GM12801 (cell line): ENCODE measurements around the gene DYSF.

ENCODE experiments used
- TF ChIP-seq, protein P1 (sequence below): IDR thresholded peaks from one replicate; pipeline ENCODE4 v1.5.1; 2011; ENCODE audit warnings: control low read depth; ENCODE audit not compliant: insufficient read length; ENCODE audit errors: extremely low read depth

The DYSF gene

DNA sequence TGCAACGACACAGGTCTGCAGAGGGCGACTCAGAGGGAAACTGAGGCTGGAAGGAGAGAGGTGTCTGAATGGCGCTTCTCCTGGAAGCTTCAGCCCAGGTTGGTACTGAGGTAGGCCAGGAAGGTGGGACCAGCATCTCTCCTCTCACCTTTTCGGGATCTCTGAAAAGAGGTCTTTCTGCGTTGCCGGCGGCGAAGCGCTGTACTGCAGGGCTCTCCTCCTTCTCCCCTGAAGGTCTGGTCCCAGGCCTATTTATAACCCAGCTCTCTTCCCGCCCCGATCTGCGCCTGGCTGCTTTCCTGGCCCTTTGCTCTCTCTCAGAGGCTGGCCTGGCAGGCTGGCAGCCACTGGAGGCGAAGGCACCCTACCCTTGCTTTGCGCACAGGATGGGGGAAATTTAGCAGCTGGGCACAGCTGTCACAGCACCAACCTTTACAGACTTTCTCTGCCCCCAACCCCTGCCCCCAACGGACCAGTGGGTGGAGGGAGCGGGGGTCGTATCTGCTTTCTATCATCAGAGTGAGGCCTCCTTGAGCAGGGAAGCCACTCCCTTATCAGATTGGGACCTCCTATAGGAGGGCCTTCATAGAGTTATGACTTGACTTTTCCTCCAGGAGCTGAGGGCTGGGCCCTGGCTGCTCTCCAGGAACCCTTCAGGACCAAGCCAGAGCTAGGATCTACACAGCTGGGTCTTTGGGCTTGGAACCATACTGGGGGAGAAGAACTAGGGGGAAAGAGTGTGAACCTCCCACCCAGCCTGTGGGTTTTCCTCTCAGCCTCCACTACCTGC is 1.1 kb downstream of the DYSF start:
- TF ChIP-seq, protein P1, sequence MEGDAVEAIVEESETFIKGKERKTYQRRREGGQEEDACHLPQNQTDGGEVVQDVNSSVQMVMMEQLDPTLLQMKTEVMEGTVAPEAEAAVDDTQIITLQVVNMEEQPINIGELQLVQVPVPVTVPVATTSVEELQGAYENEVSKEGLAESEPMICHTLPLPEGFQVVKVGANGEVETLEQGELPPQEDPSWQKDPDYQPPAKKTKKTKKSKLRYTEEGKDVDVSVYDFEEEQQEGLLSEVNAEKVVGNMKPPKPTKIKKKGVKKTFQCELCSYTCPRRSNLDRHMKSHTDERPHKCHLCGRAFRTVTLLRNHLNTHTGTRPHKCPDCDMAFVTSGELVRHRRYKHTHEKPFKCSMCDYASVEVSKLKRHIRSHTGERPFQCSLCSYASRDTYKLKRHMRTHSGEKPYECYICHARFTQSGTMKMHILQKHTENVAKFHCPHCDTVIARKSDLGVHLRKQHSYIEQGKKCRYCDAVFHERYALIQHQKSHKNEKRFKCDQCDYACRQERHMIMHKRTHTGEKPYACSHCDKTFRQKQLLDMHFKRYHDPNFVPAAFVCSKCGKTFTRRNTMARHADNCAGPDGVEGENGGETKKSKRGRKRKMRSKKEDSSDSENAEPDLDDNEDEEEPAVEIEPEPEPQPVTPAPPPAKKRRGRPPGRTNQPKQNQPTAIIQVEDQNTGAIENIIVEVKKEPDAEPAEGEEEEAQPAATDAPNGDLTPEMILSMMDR, result no peak

DNA sequence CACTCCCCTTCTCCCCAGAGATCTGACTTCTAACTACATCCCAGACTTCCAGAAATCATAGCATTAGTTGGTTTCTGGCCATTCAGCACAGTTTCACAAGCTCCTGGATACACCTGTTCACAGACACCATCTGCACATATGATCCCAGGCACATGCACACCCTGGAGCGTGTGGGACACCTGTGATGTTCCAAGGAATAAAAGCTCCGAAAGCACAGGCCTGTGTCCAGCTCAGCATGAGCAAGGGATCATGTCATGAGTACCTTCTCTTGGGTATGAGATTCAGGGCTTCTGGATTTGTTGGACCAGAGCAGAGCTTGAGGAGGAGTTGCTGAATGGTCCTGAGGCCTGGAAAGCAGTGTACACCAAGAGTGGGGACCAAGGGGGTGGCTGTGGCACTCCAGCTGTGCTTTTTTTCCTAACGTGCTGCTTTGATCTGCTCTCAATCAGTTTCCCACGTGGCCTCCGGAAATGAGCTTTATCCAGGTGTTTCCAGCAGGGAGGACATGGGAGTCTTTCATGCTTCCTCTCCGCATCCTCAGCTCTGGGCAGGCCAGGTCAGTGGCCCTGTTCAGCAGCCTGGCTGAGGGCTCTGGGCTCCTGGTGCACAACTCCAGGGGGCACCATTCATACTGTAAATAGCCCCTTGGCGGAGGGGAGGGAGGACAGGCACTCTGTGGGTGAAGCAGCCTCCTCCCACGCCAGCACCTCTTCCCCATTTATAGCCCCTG is 1.8 kb downstream of the DYSF start:
- TF ChIP-seq, protein P1, result no peak

DNA sequence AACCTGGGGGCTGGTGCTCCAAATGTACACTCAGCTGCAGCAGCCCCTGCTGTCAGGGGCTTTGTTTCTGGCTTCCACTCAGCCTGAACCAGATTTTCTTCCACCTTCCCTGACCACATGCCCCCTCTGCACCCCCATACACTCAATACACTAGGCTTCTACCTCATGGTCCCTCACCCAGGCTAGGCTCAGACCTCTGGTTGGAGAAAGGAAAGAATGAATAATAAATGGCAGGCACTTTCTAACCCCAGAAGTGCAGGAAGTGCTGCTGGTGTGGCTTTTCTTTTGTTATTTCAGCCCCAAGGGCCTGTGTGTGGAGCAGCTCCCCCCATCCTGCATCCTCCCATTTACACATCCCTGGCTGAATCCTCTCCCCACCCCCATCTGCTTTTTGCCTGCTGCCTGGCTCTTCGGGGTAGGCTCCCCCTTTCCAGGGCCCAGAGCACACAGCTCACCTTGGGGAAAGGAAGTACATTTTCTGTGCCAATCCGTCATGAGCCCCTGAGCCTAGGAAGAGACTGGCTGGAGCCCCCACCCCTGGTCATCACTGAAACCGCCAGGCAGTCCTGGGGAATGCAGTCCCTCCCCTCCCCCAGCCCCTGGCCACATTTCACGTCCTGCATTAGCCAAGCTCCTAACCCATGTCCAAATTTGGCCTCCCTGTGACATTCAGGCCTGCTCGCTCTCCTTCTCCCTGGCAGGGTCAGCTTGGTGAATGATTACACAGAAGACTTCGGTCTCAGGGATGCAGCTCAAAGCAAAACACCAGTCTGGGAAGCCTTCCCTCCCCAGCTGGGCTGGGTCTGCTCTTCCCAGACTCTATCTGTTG is 2.6 kb downstream of the DYSF start:
- TF ChIP-seq, protein P1, result no peak

DNA sequence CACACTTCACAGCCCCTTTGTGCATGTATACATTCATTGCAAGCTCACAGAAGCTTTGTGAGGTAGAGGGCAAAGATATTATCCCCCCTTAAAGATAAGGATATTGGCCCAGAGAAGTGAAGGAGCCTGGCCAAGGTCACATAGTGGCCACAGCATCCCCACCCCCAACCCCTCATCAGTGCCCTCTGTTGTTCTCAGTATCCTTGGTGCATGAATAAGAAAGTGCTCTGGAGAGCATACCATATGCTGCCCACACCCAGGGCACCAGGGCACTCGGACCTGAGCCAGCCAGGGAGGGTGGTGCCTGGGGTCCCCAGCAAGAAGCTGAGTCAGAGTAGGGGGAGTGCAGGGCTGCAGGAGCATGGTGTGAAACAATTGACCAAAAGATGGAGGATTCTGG is 3.3 kb downstream of the DYSF start:
- TF ChIP-seq, protein P1, result no peak

DNA sequence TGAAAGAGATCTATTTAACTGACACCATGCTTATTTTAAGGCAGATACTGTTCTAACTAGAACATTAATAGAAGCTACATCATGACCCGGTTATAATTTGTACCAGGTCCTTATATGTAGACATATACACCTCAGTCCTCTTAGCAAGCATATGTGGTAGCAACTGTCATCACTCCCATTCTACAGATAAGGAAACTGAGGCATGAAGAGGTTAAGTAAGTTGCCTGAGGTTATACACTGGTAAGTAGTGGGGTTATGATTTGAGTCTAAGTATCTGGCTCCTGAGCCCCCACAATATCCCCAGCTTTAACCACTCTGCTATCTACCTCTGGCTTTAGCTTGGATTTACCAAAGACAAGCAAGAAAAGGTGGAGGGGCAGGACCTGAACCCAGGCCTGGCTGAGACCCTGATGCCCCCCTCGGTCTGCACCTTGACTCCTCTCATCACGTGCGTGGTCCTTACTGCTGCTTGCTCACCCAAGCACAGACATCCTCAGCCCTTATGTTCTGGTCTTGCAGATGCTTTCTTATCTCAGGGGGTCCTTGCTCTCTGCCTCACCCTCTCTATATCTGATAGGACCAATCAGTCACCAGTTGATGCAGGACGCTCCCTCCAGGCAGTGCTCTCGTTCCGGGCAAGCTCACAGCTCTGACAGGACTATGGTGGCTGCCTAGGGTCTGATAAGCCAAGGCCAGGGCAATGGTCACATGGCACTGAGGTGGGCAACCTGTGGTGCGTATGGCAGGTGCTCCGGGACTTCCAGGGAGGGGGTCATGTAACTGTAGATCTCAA is 4.0 kb downstream of the DYSF start:
- TF ChIP-seq, protein P1, result no peak

DNA sequence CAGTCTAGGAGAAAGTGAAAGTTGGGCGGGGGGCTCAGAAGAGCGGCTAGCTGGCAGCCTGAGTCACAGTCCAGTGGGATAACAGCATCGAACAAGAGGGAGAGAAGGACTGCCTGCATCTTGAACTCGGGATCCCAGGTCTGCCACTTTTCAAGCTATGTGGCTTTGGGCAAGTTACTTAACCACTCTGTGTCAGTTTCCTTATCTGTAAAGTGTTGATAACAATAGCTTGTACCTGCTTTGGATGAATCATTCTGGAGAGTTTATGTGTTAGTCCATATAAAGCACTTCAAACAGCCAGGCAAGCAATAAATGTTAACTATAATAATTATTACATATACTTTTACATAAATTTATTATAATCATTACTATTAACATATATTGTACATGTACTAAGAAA is 4.6 kb downstream of the DYSF start:
- TF ChIP-seq, protein P1, result no peak
